Raji (cell line): Measurements from ENCODE around the gene USP31.

Source experiments
- POLR2A ChIP-seq: IDR thresholded peaks from 2 replicates; pipeline ENCODE4 v1.6.1; 2011; ENCODE audit warnings: low read depth, low read length, control low read depth; ENCODE audit not compliant: insufficient read depth

Gene USP31

DNA sequence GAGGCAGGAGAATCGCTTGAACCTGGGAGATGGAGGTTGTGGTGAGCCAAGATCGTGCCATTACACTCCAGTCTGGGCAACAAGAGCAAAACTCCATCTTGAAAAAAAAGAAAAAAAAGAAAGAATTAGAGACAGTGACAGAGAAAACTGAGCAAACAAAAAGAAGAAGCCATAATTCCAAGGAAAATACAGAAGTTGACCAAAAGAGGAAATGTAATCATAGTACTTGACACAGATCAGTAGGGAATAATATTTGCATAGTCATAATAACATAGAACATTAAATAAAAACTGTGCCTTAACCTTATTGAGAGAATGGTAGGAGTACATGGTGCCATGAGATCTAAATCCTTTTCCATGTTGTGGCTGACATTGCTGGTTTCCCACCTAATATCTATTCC lies 14.7 kb upstream of the USP31 start:
- TF ChIP-seq POLR2A: no peak

DNA sequence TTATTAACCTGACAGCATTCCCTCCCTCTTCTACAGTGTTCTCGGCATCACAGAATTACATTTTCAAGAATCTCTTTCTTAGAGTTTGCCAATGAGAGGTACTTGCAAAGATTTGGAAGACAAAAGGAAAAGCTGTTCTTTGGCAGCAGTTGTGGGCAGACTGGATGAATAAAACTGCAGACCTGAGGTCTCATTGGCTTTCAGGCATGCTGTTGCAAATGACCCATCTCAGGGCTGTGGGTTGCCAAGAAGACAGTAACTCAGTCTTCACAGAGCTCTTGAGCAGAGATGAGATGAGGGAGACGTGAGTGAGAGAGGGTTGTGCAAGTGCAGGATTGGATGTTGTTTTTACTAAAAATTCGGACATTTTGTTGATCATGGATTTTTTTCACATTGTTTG lies 11.3 kb upstream of the USP31 start:
- TF ChIP-seq POLR2A: no peak

DNA sequence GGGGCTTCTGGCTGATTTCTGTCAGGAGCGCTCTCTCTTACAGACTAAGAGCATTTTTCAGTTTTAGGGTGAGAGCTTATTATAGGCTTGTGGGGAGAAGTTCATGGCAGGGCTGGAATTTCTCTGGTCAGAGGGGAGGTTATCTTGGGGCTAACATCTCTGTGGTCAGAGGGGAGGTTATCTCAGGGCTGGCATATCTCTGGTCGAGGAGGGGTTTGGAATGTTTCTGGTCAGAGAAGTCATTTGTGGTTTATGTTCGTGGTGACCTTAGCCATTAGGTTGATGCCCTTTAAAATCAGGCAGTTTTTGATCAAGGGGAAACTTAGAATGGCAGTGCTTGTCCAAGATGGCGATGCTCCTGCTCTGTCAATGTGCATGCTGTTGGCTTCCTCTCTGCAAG lies 10.8 kb upstream of the USP31 start:
- TF ChIP-seq POLR2A: no peak

DNA sequence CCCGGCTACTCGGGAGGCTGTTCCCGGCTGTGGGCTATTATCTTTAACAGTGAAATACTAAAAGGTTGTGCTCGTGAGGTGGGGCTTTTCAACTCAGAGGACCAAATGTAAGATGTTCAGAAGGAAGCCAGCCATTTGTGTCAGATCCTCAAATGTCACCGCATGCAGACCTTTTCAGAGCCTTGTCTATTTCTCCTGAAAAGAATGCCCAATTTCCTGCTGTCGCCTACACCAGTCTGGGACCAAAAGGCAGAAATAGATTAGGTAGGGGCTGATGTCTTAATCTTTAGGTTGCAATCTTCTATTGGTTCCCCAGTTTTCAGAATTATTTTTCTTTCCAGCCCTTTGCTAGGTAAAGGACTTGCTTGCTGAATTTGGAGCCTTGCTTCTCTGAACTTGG lies 8.9 kb upstream of the USP31 start:
- TF ChIP-seq POLR2A: no peak

DNA sequence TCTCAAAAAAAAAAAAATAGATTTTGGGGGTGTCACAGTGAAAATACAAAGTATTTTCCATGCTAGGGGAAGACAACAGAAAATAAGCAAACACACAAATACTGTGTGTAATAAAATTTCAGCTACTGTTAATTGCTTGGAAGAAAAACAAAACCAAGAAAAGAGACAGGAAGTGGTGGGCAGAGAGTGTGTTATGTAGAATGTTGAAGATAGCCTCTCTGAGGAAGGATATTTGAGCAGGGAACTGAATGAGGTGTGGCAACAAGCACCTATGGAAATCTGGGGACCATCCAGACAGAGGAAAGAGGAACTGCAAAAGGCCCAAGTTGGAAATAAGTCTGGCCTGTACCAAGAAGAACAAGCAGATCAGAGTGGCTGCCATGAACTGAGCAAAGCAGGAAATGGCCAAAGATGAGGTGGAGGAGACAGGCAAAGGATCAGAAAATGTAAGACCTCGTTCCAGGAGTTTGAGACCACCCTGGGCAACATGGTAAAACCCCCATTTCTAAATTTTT lies 7.8 kb upstream of the USP31 start:
- no peak for TF ChIP-seq POLR2A

DNA sequence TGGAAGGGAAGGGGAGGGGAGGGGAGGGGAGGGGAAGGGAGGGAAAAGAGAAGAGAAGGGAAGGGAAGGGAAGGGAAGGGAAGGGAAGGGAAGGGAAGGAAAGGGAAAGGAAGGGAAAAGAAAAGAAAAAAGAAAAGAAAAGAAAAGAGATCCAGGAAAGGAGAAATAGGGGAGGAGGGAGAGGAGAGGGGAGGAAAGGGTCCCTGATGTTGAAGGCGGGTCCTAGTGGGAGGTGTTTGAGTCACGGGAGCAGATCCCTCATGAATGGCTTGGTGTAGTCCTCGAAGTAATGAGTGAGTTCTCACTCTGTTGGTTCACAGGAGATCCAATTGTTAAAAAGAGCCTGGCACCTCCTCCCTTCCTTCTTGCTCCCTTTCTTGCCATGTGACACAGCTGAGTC lies 6.9 kb upstream of the USP31 start:
- TF ChIP-seq POLR2A: no peak

DNA sequence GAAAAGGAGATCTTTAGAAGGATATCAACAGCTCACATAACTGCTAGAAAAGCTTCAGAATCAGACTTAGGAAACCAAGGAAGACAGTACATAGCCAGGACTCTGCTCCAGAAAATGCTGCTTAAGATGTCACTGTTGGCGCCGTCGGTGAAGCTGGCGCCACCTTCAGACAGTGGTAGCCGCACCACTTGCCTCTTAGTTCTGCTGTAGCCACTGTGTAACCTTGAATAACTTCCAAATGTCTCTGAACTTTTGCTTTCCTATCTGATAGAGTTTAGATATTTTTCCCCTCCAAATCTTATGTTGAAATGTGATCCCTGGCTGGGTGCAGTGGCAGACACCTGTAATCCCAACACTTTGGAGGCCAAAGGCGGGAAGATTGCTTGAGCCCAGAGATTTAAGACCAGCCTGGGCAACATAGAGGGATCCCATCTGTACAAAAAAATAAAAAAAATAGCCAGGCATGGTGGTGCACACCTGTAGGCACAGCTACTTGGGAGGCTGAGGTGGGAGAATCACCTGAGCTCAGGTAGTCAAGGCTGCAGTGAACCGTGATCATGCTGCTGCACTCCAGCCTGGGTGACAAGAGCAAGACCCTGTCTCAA lies 6.3 kb upstream of the USP31 start:
- no peak for TF ChIP-seq POLR2A

DNA sequence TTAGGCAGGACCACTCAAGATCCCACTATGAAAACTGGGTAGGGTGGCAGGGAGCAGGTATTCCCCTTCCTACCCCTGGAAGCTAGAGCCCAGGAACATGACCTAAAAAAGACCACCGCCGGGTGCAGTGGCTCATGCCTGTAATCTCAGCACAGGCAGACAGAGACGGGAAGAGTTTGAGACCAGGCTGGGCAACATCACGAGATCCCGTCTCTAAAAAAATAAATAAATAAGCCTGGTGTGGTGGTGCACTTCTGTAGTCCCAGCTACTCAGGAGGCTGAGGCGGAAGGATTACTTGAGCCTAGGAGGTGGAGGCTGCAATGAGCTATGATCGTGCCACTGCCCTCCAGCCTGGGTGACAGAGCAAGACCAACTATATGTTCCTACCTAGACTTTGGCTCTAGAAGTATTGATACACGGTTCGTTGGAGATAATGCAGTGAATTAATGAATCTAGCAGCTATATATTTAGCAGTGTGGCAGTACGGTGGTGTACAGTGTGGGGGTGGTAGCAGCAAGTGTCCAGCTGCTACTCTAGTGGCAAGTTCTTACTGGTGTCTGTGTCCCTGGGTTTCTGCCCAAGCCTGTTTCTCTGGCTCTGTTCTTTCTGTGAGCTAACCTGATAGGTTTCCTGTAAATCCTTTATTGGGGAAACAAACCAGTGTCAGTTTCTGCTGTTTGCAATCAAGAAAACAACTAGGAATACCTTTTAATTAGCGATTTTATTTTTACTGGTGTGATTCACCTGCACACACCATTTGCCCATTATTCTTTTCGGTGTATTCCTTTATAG lies 3.3 kb upstream of the USP31 start:
- no peak for TF ChIP-seq POLR2A

DNA sequence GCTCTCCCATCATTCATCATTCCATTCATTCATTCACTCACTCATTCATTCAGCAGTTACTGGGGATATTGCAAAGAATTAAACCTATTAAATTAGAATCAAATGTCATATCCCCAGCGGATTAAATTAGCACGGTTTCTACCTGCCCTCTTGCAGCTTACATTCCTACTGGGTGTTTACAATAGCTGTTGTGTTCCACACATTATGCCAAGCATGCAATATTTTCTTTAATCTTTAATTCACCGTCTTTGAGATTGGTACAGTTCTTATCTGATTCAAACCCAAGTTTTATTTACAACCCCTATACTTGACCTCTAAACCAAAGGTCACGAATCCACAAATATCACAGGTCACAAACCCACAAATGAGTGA lies 727 bp upstream of the USP31 start:
- TF ChIP-seq POLR2A: no peak

DNA sequence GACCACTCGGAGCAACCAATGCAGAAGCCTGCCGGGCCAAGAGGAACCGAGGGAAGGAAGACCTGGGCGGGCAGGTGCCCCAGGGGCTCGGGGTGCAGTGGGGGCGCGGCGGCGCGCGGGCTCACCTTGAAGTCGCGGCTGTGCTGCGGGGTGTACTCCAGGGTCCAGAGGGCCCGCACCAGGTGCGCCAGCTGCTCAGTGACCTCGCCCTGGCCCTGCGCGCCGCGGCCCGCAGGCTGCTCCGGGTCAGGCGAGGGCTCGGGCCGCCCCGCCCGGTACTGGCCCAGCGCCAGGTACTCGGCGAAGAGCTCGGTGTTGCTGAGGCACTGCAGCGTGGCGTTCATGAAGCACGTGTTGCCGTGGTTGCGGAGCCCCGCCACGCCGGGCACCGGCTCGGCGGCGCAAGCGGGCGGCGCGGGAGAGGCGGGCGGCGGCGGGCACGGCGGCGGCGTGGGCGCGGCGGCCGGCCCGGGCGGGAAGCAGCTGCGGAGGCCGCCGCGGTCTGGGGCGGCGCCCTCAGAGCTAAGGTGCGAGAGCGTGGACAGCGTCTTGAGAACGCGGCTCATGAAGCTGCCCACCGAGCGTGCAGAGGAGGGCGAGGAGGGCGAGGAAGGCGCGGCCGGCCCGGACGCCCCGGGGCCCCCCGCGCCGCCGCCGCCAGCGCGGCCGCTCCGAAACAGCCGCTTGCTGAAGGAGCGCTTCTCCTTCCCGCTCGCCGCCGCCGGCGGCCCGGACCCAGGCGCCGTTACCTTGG lies 562 bp downstream of the USP31 start:
- no peak for TF ChIP-seq POLR2A

DNA sequence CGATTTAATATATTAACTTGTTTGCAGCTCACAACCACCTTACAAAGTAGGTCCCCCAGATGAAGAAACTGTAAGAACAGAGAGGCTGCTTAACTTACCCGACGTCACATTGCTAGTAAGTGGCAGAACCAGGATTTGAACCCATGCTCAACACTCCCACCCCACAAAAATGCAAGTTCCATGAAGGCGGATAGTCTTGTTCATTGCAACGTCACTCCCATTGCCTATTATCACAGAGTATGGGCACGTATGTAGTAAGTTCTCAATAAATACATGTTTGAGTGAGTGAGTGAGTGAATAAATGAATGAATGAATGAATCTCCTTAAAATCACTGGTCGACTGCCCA lies 1.1 kb downstream of the USP31 start:
- TF ChIP-seq POLR2A: no peak

DNA sequence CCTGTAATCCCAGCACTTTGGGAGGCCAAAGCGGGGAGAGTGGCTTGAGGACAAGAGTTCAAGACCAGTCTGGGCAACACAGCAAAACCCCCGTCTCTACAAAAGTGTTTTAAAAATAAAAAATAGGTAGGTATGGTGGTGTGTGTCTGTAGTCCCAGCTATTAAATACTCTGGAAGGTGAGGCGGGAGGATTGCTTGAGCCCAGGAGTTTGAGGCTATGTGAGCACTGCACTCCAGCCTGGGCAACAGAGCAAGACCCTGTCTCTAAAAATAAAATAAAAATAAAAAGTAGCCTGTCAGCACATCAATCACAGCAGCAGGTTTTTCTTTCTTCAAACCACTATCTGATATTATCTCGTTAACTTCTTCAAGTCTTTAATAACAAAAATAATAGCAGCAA lies 1.6 kb downstream of the USP31 start:
- TF ChIP-seq POLR2A: no peak

DNA sequence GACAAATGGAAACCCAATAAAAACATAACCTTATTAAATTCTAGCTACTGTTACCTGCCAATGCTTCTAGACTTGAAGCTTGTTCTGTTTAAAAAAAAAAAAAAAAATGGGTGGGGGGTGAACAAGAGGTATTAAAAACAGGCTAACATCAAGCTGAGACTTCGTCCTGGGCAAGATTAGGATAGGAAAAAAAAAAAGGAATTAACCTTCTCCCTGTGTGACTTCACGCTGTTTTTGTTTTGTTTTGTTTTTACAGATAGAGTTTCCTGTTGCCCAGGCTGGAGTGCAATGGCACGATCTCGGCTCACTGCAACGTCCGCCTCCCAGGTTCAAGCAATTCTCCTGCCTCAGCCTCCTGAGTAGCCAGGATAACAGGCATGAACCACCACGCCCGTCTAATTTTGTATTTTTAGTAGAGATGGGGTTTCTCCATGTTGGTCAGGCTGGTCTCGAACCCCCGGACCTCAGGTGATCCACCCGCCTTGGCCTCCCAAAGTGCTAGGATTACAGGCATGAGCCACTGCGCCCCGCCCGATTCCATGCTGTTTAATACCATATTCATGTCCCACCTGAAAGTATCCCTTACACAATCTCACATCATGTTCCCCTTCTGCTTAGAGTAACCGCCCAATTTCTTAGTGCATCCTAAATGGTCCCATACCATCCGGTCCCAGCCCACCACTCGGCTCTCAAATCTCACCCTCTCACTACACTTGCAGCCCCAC lies 2.2 kb downstream of the USP31 start:
- no peak for TF ChIP-seq POLR2A

DNA sequence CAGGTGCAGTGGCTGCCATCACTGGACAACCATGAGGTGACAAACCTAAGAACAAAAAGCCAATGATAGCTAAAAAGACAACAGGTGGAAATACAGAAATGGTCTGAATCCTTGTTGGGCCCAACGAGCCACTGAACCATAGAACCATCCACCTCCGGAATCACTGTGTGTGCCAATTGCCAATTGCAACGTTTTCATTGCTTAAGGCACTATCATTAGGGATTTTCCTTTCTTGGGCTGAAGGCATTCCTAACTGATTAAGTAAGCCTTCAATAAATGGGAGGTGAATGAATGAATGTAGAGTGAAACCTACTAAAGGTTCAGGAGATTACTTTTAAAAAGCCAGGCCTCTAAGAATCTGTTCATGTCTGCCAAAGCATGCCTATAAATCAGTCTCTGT lies 3.6 kb downstream of the USP31 start:
- no peak for TF ChIP-seq POLR2A

DNA sequence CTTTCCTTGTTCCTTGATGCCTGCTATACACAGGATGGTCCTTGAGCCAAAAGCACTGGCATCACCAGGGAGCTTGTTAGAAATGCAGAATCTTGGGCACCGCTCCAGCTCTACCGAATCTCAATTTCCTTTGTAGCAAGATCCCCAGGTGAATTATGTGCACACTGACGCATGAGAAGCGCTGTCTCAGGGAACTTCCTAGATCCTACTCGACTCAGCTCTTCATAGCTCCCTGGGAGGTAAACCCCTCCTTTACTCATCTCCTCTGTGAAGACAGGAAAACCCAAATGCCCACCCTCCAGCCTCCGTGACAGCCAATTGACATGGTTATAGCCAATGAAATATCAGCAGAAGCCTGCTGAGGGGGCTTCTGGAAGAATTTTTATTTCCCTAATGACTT lies 4.1 kb downstream of the USP31 start:
- no peak for TF ChIP-seq POLR2A
